Right lung (tissue), 5 donors: ENCODE results near the gene SMIM12. TPM values are rescaled to one million over a fixed set of nuclear protein-coding genes. Genes with fewer than 3 reads are reported as not detected.

ENCODE experiments used
- DNase-seq, 2 donors: peaks; one replicate each; pipeline ENCODE4 v3.0.0-alpha.2; 2013
- polyA plus RNA-seq, 5 donors: library from polyadenylated mRNA; unstranded; fragments of 120-200 nt; gene quantifications; one replicate each; pipeline versions ENCODE4 v1.2.1 to v1.2.3, GENCODE V29; 2013; ENCODE audit warnings: inconsistent platforms in 1 of 5, low replicate concordance in 1 of 5; ENCODE audit not compliant: insufficient read length in 5 of 5, insufficient read depth in 1 of 5

The SMIM12 gene
- polyA plus RNA-seq, 5 donors = 20.6 to 32.1 (median 26.2) TPM

- no peak for DNase-seq
Measured at GRCh38 chr1:34806396-34806795, 53.2 kb downstream of the SMIM12 start.

GRCh38 chr1:34803770-34804169 lies 55.8 kb downstream of the SMIM12 start:
- DNase-seq = no peak

Other genes with a start within 250 kb of the SMIM12 start
- under 1 TPM in 4 of 5 donors, not detected in 1; 0.11 to 0.36 (median 0.17) TPM for gene GJB5, start 104.7 kb downstream of the SMIM12 start, polyA plus RNA-seq
- under 1 TPM in 3 of 5 donors, not detected in 2; 0.05 to 0.09 (median 0.07) TPM for gene GJB4, start 100.0 kb downstream of the SMIM12 start, polyA plus RNA-seq
- gene GJB3, start 78.5 kb downstream of the SMIM12 start, polyA plus RNA-seq = under 1 TPM in 3 of 5 donors, not detected in 2; 0.09 to 0.21 (median 0.09) TPM
- 10 to 100 TPM; 27.2 to 36.9 (median 31.0) TPM for gene GJA4, start 66.8 kb downstream of the SMIM12 start, polyA plus RNA-seq
- gene DLGAP3, start 69.9 kb upstream of the SMIM12 start, polyA plus RNA-seq = under 1 TPM; 0.08 to 0.25 (median 0.15) TPM
- gene TMEM35B, start 125.6 kb upstream of the SMIM12 start, polyA plus RNA-seq = 10 to 100 TPM; 26.7 to 40.3 (median 31.5) TPM
- gene ZMYM6, start 172.2 kb upstream of the SMIM12 start, polyA plus RNA-seq = 10 to 100 TPM; 15.8 to 27.6 (median 19.0) TPM
- gene ZMYM1, start 219.6 kb upstream of the SMIM12 start, polyA plus RNA-seq = 10 to 100 TPM; 16.5 to 32.0 (median 22.6) TPM